ENCODE data around the gene TNK1.
A peak's percentile ranks its signal among the peaks of the same experiment; 100 is the strongest.

DNA sequence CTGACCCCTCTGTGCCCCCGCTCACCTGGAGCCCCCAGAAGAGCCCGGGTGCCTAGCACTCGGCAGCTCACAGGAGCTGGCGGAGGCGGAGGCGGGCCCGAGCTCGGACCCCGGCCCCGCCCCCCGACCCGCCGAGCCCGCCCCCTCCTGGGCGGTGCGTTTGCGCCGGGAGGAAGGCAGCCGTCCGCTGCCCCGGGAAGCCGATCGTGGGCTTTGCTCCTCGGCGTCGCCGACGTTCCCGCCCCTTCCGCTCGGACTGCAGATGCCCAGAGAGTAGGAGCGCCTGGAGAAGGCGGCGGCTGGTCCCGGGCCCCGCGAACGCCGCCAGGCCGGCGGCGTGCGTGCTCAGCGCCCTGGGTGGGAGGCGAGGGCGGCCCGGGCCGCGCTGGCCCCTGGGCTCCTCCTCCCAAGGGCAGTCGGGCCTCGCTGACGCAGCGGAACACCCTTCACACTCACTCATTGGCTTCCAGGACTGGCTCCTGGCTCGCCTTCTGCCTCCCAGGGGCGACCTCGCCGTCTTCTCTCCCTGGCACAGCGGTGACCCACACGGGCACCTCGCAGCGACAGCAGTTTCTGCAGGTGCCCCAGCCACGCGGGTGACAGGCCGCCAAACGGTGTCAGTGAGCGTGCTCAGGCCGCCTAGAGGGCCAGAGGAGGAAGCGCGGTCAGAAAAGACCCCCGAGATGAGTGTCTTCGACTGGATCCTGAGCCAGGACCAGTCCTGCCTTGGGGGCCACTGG is 13.7 kb downstream of the TNK1 start, which contains the start of gene PLSCR3:
- TF ChIP-seq, protein P1, sequence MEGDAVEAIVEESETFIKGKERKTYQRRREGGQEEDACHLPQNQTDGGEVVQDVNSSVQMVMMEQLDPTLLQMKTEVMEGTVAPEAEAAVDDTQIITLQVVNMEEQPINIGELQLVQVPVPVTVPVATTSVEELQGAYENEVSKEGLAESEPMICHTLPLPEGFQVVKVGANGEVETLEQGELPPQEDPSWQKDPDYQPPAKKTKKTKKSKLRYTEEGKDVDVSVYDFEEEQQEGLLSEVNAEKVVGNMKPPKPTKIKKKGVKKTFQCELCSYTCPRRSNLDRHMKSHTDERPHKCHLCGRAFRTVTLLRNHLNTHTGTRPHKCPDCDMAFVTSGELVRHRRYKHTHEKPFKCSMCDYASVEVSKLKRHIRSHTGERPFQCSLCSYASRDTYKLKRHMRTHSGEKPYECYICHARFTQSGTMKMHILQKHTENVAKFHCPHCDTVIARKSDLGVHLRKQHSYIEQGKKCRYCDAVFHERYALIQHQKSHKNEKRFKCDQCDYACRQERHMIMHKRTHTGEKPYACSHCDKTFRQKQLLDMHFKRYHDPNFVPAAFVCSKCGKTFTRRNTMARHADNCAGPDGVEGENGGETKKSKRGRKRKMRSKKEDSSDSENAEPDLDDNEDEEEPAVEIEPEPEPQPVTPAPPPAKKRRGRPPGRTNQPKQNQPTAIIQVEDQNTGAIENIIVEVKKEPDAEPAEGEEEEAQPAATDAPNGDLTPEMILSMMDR (conservative IDR thresholded peaks at IDR 0.05; ENCODE audit: low read depth, low read length) = peak; percentile 50
- no peak for TF ChIP-seq EZH2 (IDR thresholded peaks at IDR 0.05; ENCODE audit: borderline replicate concordance, low read depth, low read length, poor library complexity, severe bottlenecking)
